ENCODE data around the gene FAM193A.
"Not testable (repeated sequence)": the region's sequence is repeated elsewhere in the genome, so short reads cannot be mapped to it uniquely, and the experiment has no call there.

Gene FAM193A

DNA sequence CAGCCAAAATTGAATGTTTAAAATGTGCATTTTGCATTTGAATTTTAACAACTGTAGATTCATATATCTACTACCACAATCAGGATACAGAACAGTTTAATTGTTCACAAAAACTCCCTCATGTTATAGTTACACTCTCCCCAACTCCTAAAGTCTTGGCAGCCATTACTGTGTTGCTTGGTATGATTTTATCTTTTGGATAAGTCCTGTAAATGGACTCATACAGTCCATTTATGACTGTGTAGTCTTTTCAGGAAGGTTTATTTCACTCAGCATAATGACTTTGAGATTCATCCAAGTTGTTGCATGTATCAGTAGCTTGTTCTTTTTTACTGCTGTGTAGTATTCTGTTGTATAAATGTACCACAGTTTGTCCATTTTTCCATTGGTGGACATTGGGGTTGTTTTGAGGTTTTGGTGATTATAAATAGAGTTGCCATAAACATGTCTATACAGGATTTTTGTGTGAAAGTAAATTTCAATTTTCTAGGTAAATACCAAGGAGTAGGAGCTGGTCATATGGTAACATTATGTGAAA is 9.9 kb downstream of the FAM193A start:
- no peak overlapping the region for H3K4me2 ChIP-seq

GRCh38 chr4:2546961-2547691 is 10.7 kb downstream of the FAM193A start:
- Histone ChIP-seq H3K4me1 (peaks cover 10% of the 10 kb centered on the region; the same call in 1 of the 2 replicates), H4K20me1 (peaks cover 100% of the 10 kb centered on the region), H3K36me3 (peaks cover 52% of the 10 kb centered on the region), H3K9me3 (peaks cover 16% of the 10 kb centered on the region; the same call in 1 of the 2 replicates)
- not testable (repeated sequence) for H3K4me2 ChIP-seq, H3K27ac ChIP-seq, H3K4me3 ChIP-seq, H3K27me3 ChIP-seq, H3K9ac ChIP-seq

More for the DNA sequence above, 9.9 kb downstream of the FAM193A start:
- H3K4me3 ChIP-seq, result no peak overlapping the region
- no peak overlapping the region for H3K9ac ChIP-seq
- peaks cover 59% of the 10 kb centered on the region for H3K36me3 ChIP-seq
- H3K4me1 ChIP-seq, result peaks cover 10% of the 10 kb centered on the region; the same call in 1 of the 2 replicates
- H4K20me1 ChIP-seq, result peaks cover 100% of the 10 kb centered on the region
- H3K27me3 ChIP-seq, result no peaks in the 10 kb centered on the region
- peaks cover 16% of the 10 kb centered on the region; the same call in 1 of the 2 replicates for H3K9me3 ChIP-seq
- TF ChIP-seq Cebpa-rat (IDR thresholded peaks at IDR 0.05), result no peak
- H3K27ac ChIP-seq, result no peak overlapping the region

DNA sequence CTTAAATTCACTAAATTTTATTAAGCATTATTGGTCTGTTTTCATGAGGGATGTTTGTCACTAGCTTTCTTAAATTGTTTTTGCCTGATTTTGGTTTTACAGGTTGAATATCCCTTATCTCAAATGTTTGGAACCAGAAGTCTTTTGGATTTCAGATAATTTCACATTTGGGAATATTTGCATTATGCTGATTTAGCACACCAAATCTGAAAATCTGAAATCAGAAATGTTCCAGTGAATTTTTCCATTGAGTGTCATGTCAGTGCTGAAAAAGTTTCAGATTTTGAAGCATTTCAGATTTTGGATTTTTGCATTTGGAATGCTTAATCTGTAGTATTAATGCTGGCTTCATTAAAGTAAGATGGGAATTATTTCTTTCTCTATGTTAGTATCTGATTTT is 14.7 kb downstream of the FAM193A start:
- H4K20me1 ChIP-seq, result peaks cover 100% of the 10 kb centered on the region
- H3K9ac ChIP-seq, result no peak overlapping the region
- no peaks in the 10 kb centered on the region; the same call in 1 of the 2 replicates for H3K9me3 ChIP-seq
- H3K4me2 ChIP-seq, result no peak overlapping the region
- H3K27ac ChIP-seq, result no peak overlapping the region
- no peak for TF ChIP-seq Cebpa-rat (IDR thresholded peaks at IDR 0.05)
- H3K4me1 ChIP-seq, result peaks cover 10% of the 10 kb centered on the region; the same call in 1 of the 2 replicates
- no peaks in the 10 kb centered on the region for H3K27me3 ChIP-seq
- no peak overlapping the region for H3K4me3 ChIP-seq
- H3K36me3 ChIP-seq, result peaks cover 28% of the 10 kb centered on the region; the same call in 1 of the 2 replicates

GRCh38 chr4:2552806-2553205 is 16.4 kb downstream of the FAM193A start:
- Histone ChIP-seq H3K4me1 (peaks cover 7% of the 10 kb centered on the region; the same call in 1 of the 2 replicates), H3K27ac (no peak overlapping the region), H3K36me3 (peaks cover 13% of the 10 kb centered on the region; the same call in 1 of the 2 replicates), H3K9me3 (no peaks in the 10 kb centered on the region), H3K27me3 (no peaks in the 10 kb centered on the region), H3K9ac (no peak overlapping the region), H3K4me2 (no peak overlapping the region), H4K20me1 (peaks cover 100% of the 10 kb centered on the region), H3K4me3 (no peak overlapping the region)
- TF ChIP-seq Cebpa-rat (IDR thresholded peaks at IDR 0.05), result no peak

GRCh38 chr4:2558301-2558700 is 21.9 kb downstream of the FAM193A start:
- no peak overlapping the region for H3K9ac ChIP-seq
- H3K36me3 ChIP-seq, result peaks cover 56% of the 10 kb centered on the region
- no peak overlapping the region for H3K4me3 ChIP-seq
- peaks cover 100% of the 10 kb centered on the region for H4K20me1 ChIP-seq
- no peak overlapping the region for H3K4me2 ChIP-seq
- H3K27me3 ChIP-seq, result no peaks in the 10 kb centered on the region
- no peaks in the 10 kb centered on the region for H3K9me3 ChIP-seq
- H3K4me1 ChIP-seq, result no peaks in the 10 kb centered on the region
- no peak overlapping the region for H3K27ac ChIP-seq
- TF ChIP-seq Cebpa-rat (IDR thresholded peaks at IDR 0.05), result no peak

DNA sequence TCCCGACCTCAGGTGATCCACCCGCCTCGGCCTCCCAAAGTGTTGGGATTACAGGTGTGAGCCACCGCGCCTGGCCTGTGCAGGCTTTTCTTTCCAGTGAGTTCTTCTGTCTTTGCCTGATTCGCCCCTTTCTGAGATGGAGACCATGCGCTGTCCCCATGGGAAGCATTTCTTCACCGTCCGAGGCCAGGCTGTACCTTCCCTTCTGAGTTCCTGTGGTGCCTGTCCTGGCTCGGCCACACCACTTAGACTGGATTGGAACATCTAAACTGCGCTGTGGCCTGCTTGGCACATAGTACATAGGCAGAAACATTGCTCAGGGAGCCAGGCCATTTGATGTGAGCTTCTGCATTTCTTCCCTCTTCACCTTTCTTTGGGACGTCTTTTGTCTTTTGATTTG is 23.7 kb downstream of the FAM193A start:
- Histone ChIP-seq H3K9ac (no peak overlapping the region), H3K4me2 (no peak overlapping the region), H3K27ac (no peak overlapping the region), H3K9me3 (no peaks in the 10 kb centered on the region), H3K27me3 (no peaks in the 10 kb centered on the region), H3K4me3 (no peak overlapping the region), H3K4me1 (0 out of 2 replicates have a peak, but pooled peaks cover 5% of the 10 kb centered on the region), H3K36me3 (peaks cover 64% of the 10 kb centered on the region), H4K20me1 (peaks cover 100% of the 10 kb centered on the region)
- TF ChIP-seq Cebpa-rat (IDR thresholded peaks at IDR 0.05), result no peak

DNA sequence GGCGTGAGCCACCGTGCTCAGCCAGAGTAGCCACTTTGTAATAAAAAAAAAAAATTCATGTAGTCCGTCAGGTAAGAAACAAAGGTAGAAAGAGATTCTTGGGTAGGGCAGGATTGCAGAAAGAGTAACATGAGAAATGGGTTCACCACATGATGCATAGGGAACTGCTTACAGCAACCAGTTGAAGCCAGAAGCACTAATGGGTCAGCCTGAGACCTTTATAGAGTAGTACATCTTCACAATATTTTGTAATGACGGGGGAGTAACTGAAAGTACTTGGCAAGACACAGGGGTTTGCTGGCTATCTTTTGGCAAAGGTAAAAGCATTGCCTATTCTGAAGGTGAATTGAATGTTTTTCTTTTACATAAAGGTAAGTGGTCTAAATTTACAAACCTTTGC is 29.1 kb downstream of the FAM193A start:
- Histone ChIP-seq H4K20me1 (peaks cover 100% of the 10 kb centered on the region), H3K4me2 (no peak overlapping the region), H3K27ac (no peak overlapping the region), H3K4me1 (peaks cover 21% of the 10 kb centered on the region), H3K4me3 (no peak overlapping the region), H3K36me3 (peaks cover 65% of the 10 kb centered on the region), H3K9ac (no peak overlapping the region), H3K9me3 (no peaks in the 10 kb centered on the region), H3K27me3 (no peaks in the 10 kb centered on the region)
- TF ChIP-seq Cebpa-rat (IDR thresholded peaks at IDR 0.05), result no peak

DNA sequence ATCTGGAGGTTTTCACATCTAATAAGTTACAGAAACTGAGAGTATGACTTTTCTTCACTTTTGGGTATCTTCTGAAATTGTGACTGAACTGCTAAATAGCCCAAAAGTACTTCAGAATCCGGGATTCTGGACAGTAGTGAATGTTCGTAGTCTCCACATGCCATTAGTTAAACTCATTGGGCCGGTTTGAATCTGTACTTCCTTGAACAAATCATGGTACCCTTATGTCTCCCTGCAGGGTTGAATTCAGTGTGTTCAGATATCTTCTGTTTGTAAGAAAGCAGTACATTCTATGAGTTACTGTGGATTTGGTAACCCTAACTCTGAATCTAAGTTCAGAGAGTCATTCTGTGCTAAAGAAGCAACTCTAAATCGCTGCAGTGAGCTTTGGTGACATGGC is 33.6 kb downstream of the FAM193A start:
- H3K4me3 ChIP-seq, result no peak overlapping the region
- H3K4me2 ChIP-seq, result peak overlapping the region; percentile 19; the same call in 1 of the 2 replicates
- H3K4me1 ChIP-seq, result peaks cover 51% of the 10 kb centered on the region
- H3K27ac ChIP-seq, result no peak overlapping the region
- H3K36me3 ChIP-seq, result peaks cover 27% of the 10 kb centered on the region
- H4K20me1 ChIP-seq, result peaks cover 100% of the 10 kb centered on the region
- no peaks in the 10 kb centered on the region for H3K9me3 ChIP-seq
- H3K27me3 ChIP-seq, result no peaks in the 10 kb centered on the region
- TF ChIP-seq Cebpa-rat (IDR thresholded peaks at IDR 0.05), result no peak
- H3K9ac ChIP-seq, result no peak overlapping the region

DNA sequence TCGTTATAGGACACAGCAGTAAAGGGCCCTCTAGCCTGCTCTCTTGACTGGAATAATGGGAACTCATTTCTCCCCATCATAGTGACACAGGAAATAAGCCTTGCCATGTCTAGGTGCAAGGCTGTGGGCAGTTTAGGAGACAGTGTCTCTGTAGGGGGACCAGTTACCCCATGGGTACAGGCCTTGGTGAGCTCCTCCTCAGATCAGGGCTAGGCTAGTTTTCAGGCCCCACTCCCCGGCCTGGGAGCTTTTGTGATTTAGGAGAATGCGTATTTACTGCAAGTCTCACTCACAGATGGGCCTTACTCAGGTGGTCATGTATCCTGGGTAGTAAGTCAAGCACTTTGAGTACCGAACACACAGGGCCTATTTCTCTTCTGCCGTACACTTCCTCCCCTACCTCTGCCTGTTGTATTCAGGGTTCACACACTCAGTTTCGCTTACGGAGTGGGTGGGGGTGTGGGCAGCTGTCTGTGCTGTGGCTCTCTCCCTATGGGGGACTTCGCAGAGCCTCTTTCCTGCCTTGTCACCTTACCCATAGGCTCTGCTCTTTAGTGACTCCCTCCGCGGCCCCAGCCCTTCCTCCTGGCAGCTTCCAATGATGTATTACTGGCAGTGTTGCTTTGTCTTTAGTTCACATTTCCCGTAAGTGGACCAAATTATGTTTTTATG is 34.2 kb downstream of the FAM193A start:
- Histone ChIP-seq H3K4me2 (peak overlapping the region; percentile 19; the same call in 1 of the 2 replicates), H4K20me1 (peaks cover 100% of the 10 kb centered on the region), H3K4me3 (no peak overlapping the region), H3K4me1 (peaks cover 49% of the 10 kb centered on the region), H3K9me3 (no peaks in the 10 kb centered on the region), H3K36me3 (peaks cover 25% of the 10 kb centered on the region), H3K9ac (no peak overlapping the region), H3K27me3 (no peaks in the 10 kb centered on the region), H3K27ac (0 out of 2 replicates have a peak overlapping the region, but pooled peaks have one; percentile 23)
- TF ChIP-seq Cebpa-rat (IDR thresholded peaks at IDR 0.05), result no peak

- Histone ChIP-seq H3K36me3 (peaks cover 27% of the 10 kb centered on the region), H3K4me3 (no peak overlapping the region), H3K9me3 (no peaks in the 10 kb centered on the region), H3K27me3 (no peaks in the 10 kb centered on the region), H3K9ac (no peak overlapping the region), H3K4me2 (no peak overlapping the region; the same call in 1 of the 2 replicates), H3K4me1 (peaks cover 47% of the 10 kb centered on the region), H3K27ac (no peak overlapping the region), H4K20me1 (peaks cover 100% of the 10 kb centered on the region)
- TF ChIP-seq Cebpa-rat (IDR thresholded peaks at IDR 0.05), result no peak
Measured at GRCh38 chr4:2572076-2572475, 35.6 kb downstream of the FAM193A start.

Data from BLaER1 (cell line).